PFSK-1 (cell line): ENCODE data around the gene RIPOR1.

Experiments
- FOXP2 ChIP-seq: optimal IDR thresholded peaks from 2 replicates; pipeline ENCODE3; 2011; ENCODE audit warnings: borderline replicate concordance, control low read depth, inconsistent platforms; ENCODE audit not compliant: insufficient read depth; ENCODE audit errors: extremely low read length, extremely low read depth
- POLR2AphosphoS5 ChIP-seq: IDR thresholded peaks from 2 replicates; pipeline ENCODE4 v1.6.1; 2012; ENCODE audit warnings: low read depth, mild to moderate bottlenecking, control low read depth, low read length, moderate library complexity
- SIN3A ChIP-seq: IDR thresholded peaks from 2 replicates; pipeline ENCODE4 v1.6.1; 2012; ENCODE audit warnings: mild to moderate bottlenecking, low read length, moderate library complexity, borderline replicate concordance; ENCODE audit not compliant: insufficient read depth
- TAF1 ChIP-seq: IDR thresholded peaks from 2 replicates; pipeline ENCODE4 v1.6.1; 2012; ENCODE audit warnings: low read length, control low read depth, borderline replicate concordance; ENCODE audit not compliant: insufficient read depth
- TF ChIP-seq, protein P1 (sequence below), 2 experiments: IDR thresholded peaks; 2 replicates each; pipeline versions ENCODE4 v1.6.1 to v1.8.0; 2011 to 2012; ENCODE audit warnings: low read depth in 2 of 2, low read length in 2 of 2, control low read depth in 1 of 2, inconsistent platforms in 1 of 2, mild to moderate bottlenecking in 1 of 2, moderate library complexity in 1 of 2; ENCODE audit not compliant: insufficient read depth in 1 of 2

RIPOR1 gene

DNA sequence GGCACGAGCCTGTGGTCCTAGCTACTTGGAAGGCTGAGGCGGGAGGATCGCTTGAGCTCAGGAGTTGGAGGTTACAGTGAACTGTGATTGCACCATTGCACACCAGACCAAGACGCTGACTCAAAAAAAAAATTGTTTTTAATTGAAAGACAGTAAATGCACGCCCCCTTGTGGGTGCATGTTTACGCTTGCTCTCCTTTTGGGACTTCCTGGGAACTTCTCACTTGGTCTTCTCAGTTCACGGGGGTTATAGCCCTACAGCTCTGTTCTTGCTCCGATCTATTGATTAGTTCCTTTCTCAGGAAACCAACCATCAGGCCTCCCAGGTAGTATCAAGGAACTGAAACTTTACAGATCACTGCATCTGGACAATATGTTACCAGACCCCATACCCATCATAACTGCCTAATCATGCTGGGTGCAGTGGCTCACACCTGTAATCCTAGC is 14.2 kb upstream of the RIPOR1 start:
- TF ChIP-seq POLR2AphosphoS5 (no peak), SIN3A (no peak), FOXP2 (no peak), TAF1 (no peak)
- TF ChIP-seq, protein P1, sequence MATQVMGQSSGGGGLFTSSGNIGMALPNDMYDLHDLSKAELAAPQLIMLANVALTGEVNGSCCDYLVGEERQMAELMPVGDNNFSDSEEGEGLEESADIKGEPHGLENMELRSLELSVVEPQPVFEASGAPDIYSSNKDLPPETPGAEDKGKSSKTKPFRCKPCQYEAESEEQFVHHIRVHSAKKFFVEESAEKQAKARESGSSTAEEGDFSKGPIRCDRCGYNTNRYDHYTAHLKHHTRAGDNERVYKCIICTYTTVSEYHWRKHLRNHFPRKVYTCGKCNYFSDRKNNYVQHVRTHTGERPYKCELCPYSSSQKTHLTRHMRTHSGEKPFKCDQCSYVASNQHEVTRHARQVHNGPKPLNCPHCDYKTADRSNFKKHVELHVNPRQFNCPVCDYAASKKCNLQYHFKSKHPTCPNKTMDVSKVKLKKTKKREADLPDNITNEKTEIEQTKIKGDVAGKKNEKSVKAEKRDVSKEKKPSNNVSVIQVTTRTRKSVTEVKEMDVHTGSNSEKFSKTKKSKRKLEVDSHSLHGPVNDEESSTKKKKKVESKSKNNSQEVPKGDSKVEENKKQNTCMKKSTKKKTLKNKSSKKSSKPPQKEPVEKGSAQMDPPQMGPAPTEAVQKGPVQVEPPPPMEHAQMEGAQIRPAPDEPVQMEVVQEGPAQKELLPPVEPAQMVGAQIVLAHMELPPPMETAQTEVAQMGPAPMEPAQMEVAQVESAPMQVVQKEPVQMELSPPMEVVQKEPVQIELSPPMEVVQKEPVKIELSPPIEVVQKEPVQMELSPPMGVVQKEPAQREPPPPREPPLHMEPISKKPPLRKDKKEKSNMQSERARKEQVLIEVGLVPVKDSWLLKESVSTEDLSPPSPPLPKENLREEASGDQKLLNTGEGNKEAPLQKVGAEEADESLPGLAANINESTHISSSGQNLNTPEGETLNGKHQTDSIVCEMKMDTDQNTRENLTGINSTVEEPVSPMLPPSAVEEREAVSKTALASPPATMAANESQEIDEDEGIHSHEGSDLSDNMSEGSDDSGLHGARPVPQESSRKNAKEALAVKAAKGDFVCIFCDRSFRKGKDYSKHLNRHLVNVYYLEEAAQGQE (IDR thresholded peaks at IDR 0.05; ENCODE audit: insufficient read depth in 1 of 2, low read depth in 2 of 2, low read length in 2 of 2), result no peak

GRCh38 chr16:67516296-67517154 is 12.1 kb upstream of the RIPOR1 start:
- no peak for TF ChIP-seq POLR2AphosphoS5
- TF ChIP-seq, protein P1 (IDR thresholded peaks at IDR 0.05; ENCODE audit: insufficient read depth in 1 of 2, low read depth in 2 of 2, low read length in 2 of 2), result no peak
- no peak for TF ChIP-seq SIN3A
- TF ChIP-seq FOXP2, result no peak
- TF ChIP-seq TAF1, result no peak

GRCh38 chr16:67517155-67517445 is 11.5 kb upstream of the RIPOR1 start:
- no peak for TF ChIP-seq FOXP2
- TF ChIP-seq, protein P1 (IDR thresholded peaks at IDR 0.05; ENCODE audit: insufficient read depth in 1 of 2, low read depth in 2 of 2, low read length in 2 of 2), result no peak

DNA sequence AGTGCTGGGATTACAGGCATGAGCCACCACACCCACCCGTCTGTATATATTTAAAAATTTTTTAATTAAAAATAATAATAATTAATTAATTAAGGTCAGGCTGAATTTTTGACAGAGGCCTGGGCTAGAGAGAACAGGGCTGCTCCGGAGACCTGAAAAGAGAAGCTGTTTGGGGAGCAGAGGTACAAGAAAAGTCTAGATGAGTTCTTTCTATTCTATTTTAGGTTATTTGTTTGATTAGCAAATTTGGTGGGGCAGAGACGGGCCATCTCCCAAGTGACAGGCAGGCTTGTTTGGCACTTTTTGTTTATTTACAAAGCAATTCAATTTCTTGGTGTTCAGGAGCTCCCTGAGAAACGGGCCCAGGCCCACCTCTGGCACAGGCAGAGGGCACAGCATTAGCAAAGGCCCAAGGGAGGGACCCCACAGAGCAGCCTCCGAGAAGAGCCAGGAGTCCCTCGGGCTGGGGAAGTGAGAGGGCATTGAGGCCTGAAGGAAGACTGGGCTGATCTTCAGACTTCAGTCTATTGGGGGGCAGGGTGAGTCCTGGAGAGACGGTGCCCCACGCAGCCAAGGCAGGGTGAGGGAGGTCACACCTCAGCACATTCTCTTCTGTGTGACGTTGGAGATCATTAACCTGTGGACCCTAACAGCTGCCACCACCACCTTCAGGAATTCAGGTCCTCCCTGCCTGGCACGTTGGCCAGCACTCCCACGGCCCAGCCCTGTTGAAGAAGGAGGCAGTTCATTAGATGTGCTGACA is 10.8 kb upstream of the RIPOR1 start:
- TF ChIP-seq FOXP2 (no peak), SIN3A (no peak), TAF1 (no peak), POLR2AphosphoS5 (no peak)
- TF ChIP-seq, protein P1 (IDR thresholded peaks at IDR 0.05; ENCODE audit: insufficient read depth in 1 of 2, low read depth in 2 of 2, low read length in 2 of 2), result no peak
